Heart right ventricle (tissue), 16 donors: ENCODE results near the gene CADM1. TPM values are rescaled to one million over a fixed set of nuclear protein-coding genes. Genes with fewer than 3 reads are reported as not detected.

ENCODE experiments used
- ATAC-seq, 8 donors: fragments of 200-7000 bp; cut with Tn5 transposase; one replicate each; pipeline ENCODE4 v1.9.1; 2020; ENCODE audit warnings: mild to moderate bottlenecking in 8 of 8, moderate library complexity in 8 of 8, moderate number of reproducible peaks in 1 of 8
- DNase-seq, 2 donors: peaks; one replicate each; pipeline ENCODE4 v3.0.0-alpha.2; 2020
- H3K27ac ChIP-seq, 10 donors: fragments of 200-600 bp; sonication (generic) in 2 of 10; one replicate each; pipeline versions ENCODE4 v1.5.0 to v1.8.0; 2020 to 2022; ENCODE audit warnings: mild to moderate bottlenecking in 3 of 10
- H3K27me3 ChIP-seq, 7 donors: fragments of 200-600 bp; one replicate each; pipeline ENCODE4 v1.8.0; 2021 to 2022; ENCODE audit warnings: mild to moderate bottlenecking in 2 of 7
- H3K36me3 ChIP-seq, 9 donors: fragments of 200-600 bp; sonication (generic) in 1 of 9; one replicate each; pipeline versions ENCODE4 v1.5.0 to v1.8.0; 2020 to 2022; ENCODE audit warnings: mild to moderate bottlenecking in 2 of 9
- H3K4me1 ChIP-seq, 9 donors: fragments of 200-600 bp; sonication (generic) in 1 of 9; one replicate each; pipeline versions ENCODE4 v1.5.0 to v1.8.0; 2020 to 2022; ENCODE audit warnings: mild to moderate bottlenecking in 4 of 9
- H3K4me3 ChIP-seq, 10 donors: fragments of 200-600 bp; sonication (generic) in 2 of 10; one replicate each; pipeline versions ENCODE4 v1.5.0 to v1.8.0; 2020 to 2022; ENCODE audit warnings: mild to moderate bottlenecking in 7 of 10, moderate library complexity in 2 of 10
- H3K9me3 ChIP-seq, 11 donors: fragments of 200-600 bp in 10 of 11; sonication (generic) in 2 of 11; one replicate each; pipeline versions ENCODE4 v1.5.0 to v1.8.0; 2013 to 2022; ENCODE audit warnings: mild to moderate bottlenecking in 2 of 11, control low read depth in 1 of 11, moderate library complexity in 1 of 11
- CTCF ChIP-seq, 9 donors: fragments of 200-600 bp; sonication (generic) in 2 of 9; IDR thresholded peaks; one replicate each; pipeline versions ENCODE4 v1.5.0 to v1.8.0; 2021 to 2022; ENCODE audit warnings: antibody characterized with exemption in 9 of 9, mild to moderate bottlenecking in 5 of 9, moderate library complexity in 1 of 9
- WGBS, 2 donors: extraction: QIAGEN DNeasy Blood & Tissue Kit; methylation state at CpG; one replicate each; pipeline ENCODE4 v1.1.7; 2013; ENCODE audit warnings: inconsistent platforms in 1 of 2; 5-methylcytosine and 5-hydroxymethylcytosine counted together
- intact Hi-C, 10 donors: fragments of 100-400 bp; cut with DNase I; formaldehyde crosslinking; loops; one replicate each; pipeline versions ENCODE4 v1.11.1 to v1.14.2; 2022
- polyA plus RNA-seq, 2 donors: library from polyadenylated mRNA; stranded (reverse); fragments of 200-250 nt; gene quantifications; one replicate each; pipeline ENCODE4 v1.2.3, GENCODE V29; 2013
- total RNA-seq, 10 donors: library from RNA; stranded (reverse); fragmentation: NEBNext Ultra II Directional in 3 of 10; extraction: Animal tissue kit (Norgen Biotek cat#: 25700) in 3 of 10; gene quantifications; one replicate each; pipeline versions ENCODE4 v1.2.1 to v1.2.4, GENCODE V29; 2021 to 2023
- donor health status: Arrhythmogenic right ventricular cardiomyopathy.
- donor health status: ischemic (EF 13 %, LVEDD 7.1; RV severe dilation, severe dysfunction).
- donor health status: healthy with polysubstance abuse.
- donor health status: DM: no; HTN: yes; CAD: no.
- donor health status: DM: no; HTN: no; CAD: no.
- donor health status: ischemic (EF 25% LVEDD 6.9; RV normal size, moderate dysfunction).
- donor health status: ischemic (EF 25% LVEDD 5.7; RV mildly dilated, moderate dysfunction).
- donor health status: healthy.
- donor health status: DM: yes; HTN: yes; CAD: no.
- donor health status: Ischemic cardiomyopathy.
- donor health status: ischemic (EF 35%, LVEDD 5.7; RV mildly dilated, moderate dysfunction).
- donor health status: nonischemic (EF 11% LVEDD 7.7; RV severe dilation, severe dysfunction).
- donor health status: DM: yes; HTN: yes; CAD: no.
- donor health status: PGD.
- donor health status: ischemic (EF 29% LVEDD 5.4; RV normal size, mild dysfunction).
- donor health status: nonischemic (EF 23%, LVEDD 6.1; RV moderate dilation, normal function).

The CADM1 gene
- total and polyA plus RNA-seq, 12 donors: 10.2 to 83.0 (median 41.4) TPM

- H3K36me3 ChIP-seq: no peaks in the 10 kb centered on the region
- TF ChIP-seq CTCF (IDR thresholded peaks at IDR 0.05): no peak
- no peak overlapping the region for H3K4me3 ChIP-seq
- no peak overlapping the region for H3K27ac ChIP-seq
- H3K4me1 ChIP-seq: peaks cover 0 to 11% (median 0%) of the 10 kb centered on the region in 9 donors
- no peaks in the 10 kb centered on the region for H3K9me3 ChIP-seq
- no peaks in the 10 kb centered on the region for H3K27me3 ChIP-seq
- 83 to 85% methylated on average over 3 of the region's 3 CpGs for WGBS, 2 donors
- ATAC-seq (no peak), DNase-seq (no peak)
- intact Hi-C loops: no loop called here
Measured at GRCh38 chr11:115470928-115471327, 33.3 kb downstream of the CADM1 start.

GRCh38 chr11:115469361-115469760, 34.9 kb downstream of the CADM1 start:
- Histone ChIP-seq H3K36me3 (no peaks in the 10 kb centered on the region), H3K9me3 (no peaks in the 10 kb centered on the region), H3K4me3 (no peak overlapping the region), H3K4me1 (peaks cover 0 to 11% (median 0%) of the 10 kb centered on the region in 9 donors), H3K27me3 (no peaks in the 10 kb centered on the region), H3K27ac (no peak overlapping the region)
- intact Hi-C loops: no loop called here
- WGBS, 2 donors: 63 to 76% methylated on average over 3 of the region's 3 CpGs
- TF ChIP-seq CTCF (IDR thresholded peaks at IDR 0.05): no peak
- DNase-seq (no peak), ATAC-seq (no peak)

- intact Hi-C loops: no loop called here
Measured at GRCh38 chr11:115466122-115466521, 38.1 kb downstream of the CADM1 start.

GRCh38 chr11:115464269-115464668, 39.9 kb downstream of the CADM1 start:
- no peak for TF ChIP-seq CTCF (IDR thresholded peaks at IDR 0.05)
- no peak for ATAC-seq
- 82 to 84% methylated on average over 2 of the region's 2 CpGs for WGBS, 2 donors
- Histone ChIP-seq H3K9me3 (no peaks in the 10 kb centered on the region), H3K36me3 (no peaks in the 10 kb centered on the region), H3K4me1 (no peaks in the 10 kb centered on the region), H3K27ac (no peak overlapping the region), H3K4me3 (no peak overlapping the region), H3K27me3 (no peaks in the 10 kb centered on the region)
- intact Hi-C loops: no loop called here
- DNase-seq: no peak

More at GRCh38 chr11:115466122-115466521, 38.1 kb downstream of the CADM1 start:
- Histone ChIP-seq H3K9me3 (no peaks in the 10 kb centered on the region), H3K27ac (no peak overlapping the region), H3K27me3 (no peaks in the 10 kb centered on the region), H3K4me1 (peaks cover 0 to 11% (median 0%) of the 10 kb centered on the region in 9 donors), H3K36me3 (no peaks in the 10 kb centered on the region), H3K4me3 (no peak overlapping the region)
- no peak for DNase-seq
- 67 to 81% methylated on average over 3 of the region's 3 CpGs for WGBS, 2 donors
- ATAC-seq: no peak
- no peak for TF ChIP-seq CTCF (IDR thresholded peaks at IDR 0.05)
